Measurements from ENCODE around the gene GPR37. TPM values are rescaled to one million over a fixed set of nuclear protein-coding genes. Genes with fewer than 3 reads are reported as not detected.

Gene GPR37
- total RNA-seq, 1 donor from 2014 or later = not detected

GRCh38 chr7:124792696-124793095 is 27.1 kb upstream of the GPR37 start:
- DNase-seq = no peak
- H3K27me3 Mint-ChIP-seq = peaks cover 6% of the 10 kb centered on the region

DNA sequence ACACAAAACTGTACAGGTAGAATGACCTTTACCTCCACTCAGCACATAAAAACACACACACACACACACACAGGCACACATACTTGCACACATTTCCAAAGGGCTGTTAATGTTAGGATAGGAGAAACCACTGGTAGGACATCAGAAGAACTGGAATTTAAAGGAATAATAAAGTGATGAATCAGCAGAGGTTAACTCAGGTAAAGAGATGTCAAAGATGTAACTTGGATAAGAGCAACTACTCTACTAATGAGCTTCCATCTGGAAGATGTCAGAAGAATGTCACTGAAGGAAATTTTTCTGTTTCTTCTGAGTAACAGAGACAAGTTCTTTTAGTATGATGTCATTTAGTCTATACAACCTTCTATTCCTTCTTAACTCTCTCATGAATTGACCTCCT is 26.4 kb upstream of the GPR37 start:
- ATAC-seq (ENCODE audit: low read depth) = no peak
- POLR2A ChIA-PET = no interaction called here
- CTCF ChIA-PET = no interaction called here

More at GRCh38 chr7:124792696-124793095, 27.1 kb upstream of the GPR37 start:
- Mint-ChIP-seq H3K27ac (no peak overlapping the region), H3K36me3 (ENCODE audit: low read depth) (no peaks in the 10 kb centered on the region), H3K4me1 (no peaks in the 10 kb centered on the region), H3K4me3 (no peak overlapping the region), H3K9me3 (peaks cover 6% of the 10 kb centered on the region)
- intact Hi-C loops (cut with micrococcal nuclease) = no loop called here
- ATAC-seq (ENCODE audit: low read depth) = no peak
- TF ChIP-seq CTCF (IDR thresholded peaks at IDR 0.05) = no peak
- CTCF ChIA-PET = no interaction called here
- POLR2A ChIA-PET = no interaction called here

GRCh38 chr7:124791426-124791825 is 25.8 kb upstream of the GPR37 start:
- no peak overlapping the region for H3K4me3 Mint-ChIP-seq
- DNase-seq = no peak

More for the DNA sequence above, 26.4 kb upstream of the GPR37 start:
- no peaks in the 10 kb centered on the region for H3K4me1 Mint-ChIP-seq
- H3K27me3 Mint-ChIP-seq = peaks cover 6% of the 10 kb centered on the region
- H3K36me3 Mint-ChIP-seq (ENCODE audit: low read depth) = no peaks in the 10 kb centered on the region
- DNase-seq = no peak
- no peak overlapping the region for H3K27ac Mint-ChIP-seq
- no peak overlapping the region for H3K4me3 Mint-ChIP-seq
- no peak for TF ChIP-seq CTCF (IDR thresholded peaks at IDR 0.05)
- peaks cover 6% of the 10 kb centered on the region for H3K9me3 Mint-ChIP-seq
- intact Hi-C loops (cut with micrococcal nuclease) = no loop called here

DNA sequence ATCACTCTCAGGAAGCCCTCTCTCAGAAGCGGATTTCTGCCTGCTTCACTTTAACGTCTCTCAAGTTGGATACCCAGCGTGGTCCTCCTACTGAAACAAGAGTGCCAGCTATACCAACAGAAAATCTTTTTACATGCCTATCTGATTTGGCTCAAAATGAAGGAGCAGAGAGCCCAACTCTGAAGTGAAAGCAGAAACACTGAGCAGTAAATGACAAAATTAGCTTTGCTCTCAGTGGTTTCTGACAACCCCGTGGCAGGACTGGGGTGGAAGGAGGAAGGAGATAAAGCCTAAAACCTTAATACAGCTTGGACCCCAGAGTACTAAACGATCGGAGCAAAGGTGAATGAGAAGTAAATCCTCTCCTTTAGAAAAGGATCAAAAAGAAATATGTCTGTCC is 25.1 kb upstream of the GPR37 start:
- peaks cover 3% of the 10 kb centered on the region for H3K27me3 Mint-ChIP-seq

More at GRCh38 chr7:124791426-124791825, 25.8 kb upstream of the GPR37 start:
- TF ChIP-seq CTCF (IDR thresholded peaks at IDR 0.05) = no peak
- H3K9me3 Mint-ChIP-seq = peaks cover 3% of the 10 kb centered on the region
- peaks cover 4% of the 10 kb centered on the region for H3K27me3 Mint-ChIP-seq
- intact Hi-C loops (cut with micrococcal nuclease) = no loop called here
- H3K4me1 Mint-ChIP-seq = no peaks in the 10 kb centered on the region
- POLR2A ChIA-PET = no interaction called here
- no peak overlapping the region for H3K27ac Mint-ChIP-seq
- H3K36me3 Mint-ChIP-seq (ENCODE audit: low read depth) = no peaks in the 10 kb centered on the region
- ATAC-seq (ENCODE audit: low read depth) = no peak
- CTCF ChIA-PET = no interaction called here

DNA sequence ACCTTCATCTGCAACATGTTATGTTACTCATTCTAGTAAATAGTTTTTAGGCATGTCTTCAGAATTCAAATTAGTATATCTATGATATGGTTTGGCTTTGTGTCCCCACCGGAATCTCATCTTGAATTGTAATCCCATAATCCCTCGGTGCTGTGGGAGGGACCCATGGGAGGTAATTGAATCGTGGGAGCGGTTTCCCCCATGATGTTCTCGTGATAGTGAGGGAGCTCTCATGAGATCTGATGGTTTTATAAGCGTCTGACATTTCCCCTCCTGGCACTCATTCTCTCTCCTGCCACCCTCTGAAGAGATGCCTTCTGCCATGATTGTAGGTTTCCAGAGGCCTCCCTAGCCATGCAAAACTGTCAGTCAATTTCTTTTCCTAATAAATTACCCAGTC is 20.4 kb upstream of the GPR37 start:
- no peak for ATAC-seq (ENCODE audit: low read depth)
- TF ChIP-seq CTCF (IDR thresholded peaks at IDR 0.05) = no peak
- DNase-seq = no peak
- ChIA-PET CTCF (no interaction called here), POLR2A (no interaction called here)
- Mint-ChIP-seq H3K27me3 (peaks cover 3% of the 10 kb centered on the region), H3K9me3 (no peaks in the 10 kb centered on the region), H3K27ac (no peak overlapping the region), H3K36me3 (ENCODE audit: low read depth) (no peaks in the 10 kb centered on the region), H3K4me3 (no peak overlapping the region), H3K4me1 (no peaks in the 10 kb centered on the region)
- intact Hi-C loops (cut with micrococcal nuclease) = no loop called here

More for the DNA sequence above, 25.1 kb upstream of the GPR37 start:
- Mint-ChIP-seq H3K36me3 (ENCODE audit: low read depth) (no peaks in the 10 kb centered on the region), H3K9me3 (peaks cover under 1% of the 10 kb centered on the region), H3K4me3 (no peak overlapping the region), H3K4me1 (no peaks in the 10 kb centered on the region), H3K27ac (no peak overlapping the region)
- no peak for TF ChIP-seq CTCF (IDR thresholded peaks at IDR 0.05)
- no peak for ATAC-seq (ENCODE audit: low read depth)
- DNase-seq = no peak
- intact Hi-C loops (cut with micrococcal nuclease) = no loop called here
- ChIA-PET CTCF (no interaction called here), POLR2A (no interaction called here)

Data from activated B cell treated with CpG ODN at 0.5 μM for 24 hours (primary cell).